GM23248 (cell line): Measurements from ENCODE around the gene STAM2.

Experiments used
- EZH2 ChIP-seq: fragments of 200-600 bp; sonication (generic); IDR thresholded peaks from 2 replicates; pipeline ENCODE4 v1.6.1; 2018; ENCODE audit warnings: antibody characterized with exemption, mild to moderate bottlenecking; ENCODE audit not compliant: insufficient read depth, poor library complexity, severe bottlenecking
- EZH2phosphoT487 ChIP-seq: fragments of 200-600 bp; sonication (generic); IDR thresholded peaks from 2 replicates; pipeline ENCODE4 v1.6.1; 2018; ENCODE audit warnings: antibody characterized with exemption, moderate library complexity, mild to moderate bottlenecking, low read depth; ENCODE audit not compliant: insufficient read depth

DNA sequence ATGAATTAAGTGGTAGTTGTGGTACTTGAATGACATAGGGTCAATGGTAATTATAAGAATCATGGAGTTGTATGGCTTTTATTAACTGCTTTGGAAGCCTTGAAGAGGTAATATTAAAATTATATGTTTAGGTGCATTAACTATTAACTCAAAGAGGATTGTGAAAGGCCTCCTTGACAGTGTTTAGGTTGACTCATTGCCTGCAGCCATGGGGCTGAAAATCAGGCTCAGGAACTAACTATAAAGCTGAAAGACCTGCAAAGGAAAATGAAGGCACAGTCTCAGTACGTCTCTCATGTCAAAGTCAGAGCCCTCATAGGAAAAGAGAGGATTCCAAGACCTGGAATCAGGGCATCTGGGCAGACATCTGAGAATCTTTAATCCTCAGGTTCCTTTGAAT lies 107.7 kb downstream of the STAM2 start:
- TF ChIP-seq EZH2phosphoT487 = no peak
- no peak for TF ChIP-seq EZH2
